PC-3 (cell line): ENCODE measurements around the gene CUEDC2.

Experiments
- EZH2 ChIP-seq: fragments of 300-600 bp; sonication (generic); IDR thresholded peaks from one replicate; pipeline ENCODE4 v1.6.1; 2017; ENCODE audit warnings: antibody characterized with exemption, mild to moderate bottlenecking, low read length; ENCODE audit not compliant: unreplicated experiment
- TF ChIP-seq, protein P1 (sequence below): fragments of 300-600 bp; sonication (generic); conservative IDR thresholded peaks from 2 replicates; pipeline ENCODE4 v1.5.1; 2017; ENCODE audit warnings: antibody characterized with exemption, low read depth, mild to moderate bottlenecking, low read length

- TF ChIP-seq EZH2, result no peak
- TF ChIP-seq, protein P1, sequence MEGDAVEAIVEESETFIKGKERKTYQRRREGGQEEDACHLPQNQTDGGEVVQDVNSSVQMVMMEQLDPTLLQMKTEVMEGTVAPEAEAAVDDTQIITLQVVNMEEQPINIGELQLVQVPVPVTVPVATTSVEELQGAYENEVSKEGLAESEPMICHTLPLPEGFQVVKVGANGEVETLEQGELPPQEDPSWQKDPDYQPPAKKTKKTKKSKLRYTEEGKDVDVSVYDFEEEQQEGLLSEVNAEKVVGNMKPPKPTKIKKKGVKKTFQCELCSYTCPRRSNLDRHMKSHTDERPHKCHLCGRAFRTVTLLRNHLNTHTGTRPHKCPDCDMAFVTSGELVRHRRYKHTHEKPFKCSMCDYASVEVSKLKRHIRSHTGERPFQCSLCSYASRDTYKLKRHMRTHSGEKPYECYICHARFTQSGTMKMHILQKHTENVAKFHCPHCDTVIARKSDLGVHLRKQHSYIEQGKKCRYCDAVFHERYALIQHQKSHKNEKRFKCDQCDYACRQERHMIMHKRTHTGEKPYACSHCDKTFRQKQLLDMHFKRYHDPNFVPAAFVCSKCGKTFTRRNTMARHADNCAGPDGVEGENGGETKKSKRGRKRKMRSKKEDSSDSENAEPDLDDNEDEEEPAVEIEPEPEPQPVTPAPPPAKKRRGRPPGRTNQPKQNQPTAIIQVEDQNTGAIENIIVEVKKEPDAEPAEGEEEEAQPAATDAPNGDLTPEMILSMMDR, result no peak
These were observed 11.5 kb downstream of the CUEDC2 start, which contains the start of gene FBXL15 for GRCh38 chr10:102420714-102421506.
